Mesendoderm (in vitro differentiated cells): ENCODE data around the gene SULT1C2.

Source experiments
- DNase-seq: peaks from one replicate; pipeline ENCODE4 v3.0.0; 2013
- H2AK5ac ChIP-seq: 2 replicates; pipeline ENCODE4 v1.6.1; 2013; ENCODE audit warnings: low read length, inconsistent platforms
- H2BK120ac ChIP-seq: 2 replicates; pipeline ENCODE4 v1.6.1; 2013; ENCODE audit warnings: low read depth, mild to moderate bottlenecking, low read length, moderate library complexity, mixed read lengths
- H2BK15ac ChIP-seq: replicated peaks from 2 replicates; pipeline ENCODE4 v1.6.1; 2013; ENCODE audit warnings: low read depth, mild to moderate bottlenecking, moderate library complexity
- H2BK5ac ChIP-seq: 2 replicates; pipeline ENCODE4 v1.6.1; 2013; ENCODE audit warnings: low read length, inconsistent platforms
- H3K18ac ChIP-seq: 2 replicates; pipeline ENCODE4 v1.6.1; 2013; ENCODE audit warnings: mild to moderate bottlenecking, low read length, mixed read lengths
- H3K23ac ChIP-seq: one replicate; pipeline ENCODE4 v1.6.1; 2013; ENCODE audit warnings: low read length
- H3K27ac ChIP-seq: 2 replicates; pipeline ENCODE4 v1.5.1; 2013; ENCODE audit warnings: low read depth, mild to moderate bottlenecking, inconsistent platforms, low read length, moderate library complexity
- H3K27me3 ChIP-seq: 2 replicates; pipeline ENCODE4 v1.6.1; 2013; ENCODE audit warnings: low read length, control low read depth, mild to moderate bottlenecking, inconsistent platforms; ENCODE audit not compliant: insufficient read depth, poor library complexity
- H3K36me3 ChIP-seq: 2 replicates; pipeline ENCODE4 v1.6.1; 2013; ENCODE audit warnings: low read length, inconsistent platforms; ENCODE audit not compliant: control insufficient read depth, insufficient read depth
- H3K4ac ChIP-seq: one replicate; pipeline ENCODE4 v1.6.1; 2013; ENCODE audit warnings: low read depth, mild to moderate bottlenecking, low read length, moderate library complexity
- H3K4me1 ChIP-seq: 2 replicates; pipeline ENCODE4 v1.6.1; 2013; ENCODE audit warnings: low read depth, low read length, inconsistent platforms; ENCODE audit not compliant: control insufficient read depth
- H3K4me2 ChIP-seq: 2 replicates; pipeline ENCODE4 v1.6.1; 2013; ENCODE audit warnings: low read length
- H3K4me3 ChIP-seq: 2 replicates; pipeline ENCODE4 v1.5.1; 2013; ENCODE audit warnings: mild to moderate bottlenecking, low read length
- H3K56ac ChIP-seq: one replicate; pipeline ENCODE4 v1.6.1; 2013; ENCODE audit warnings: low read length
- H3K79me1 ChIP-seq: 2 replicates; pipeline ENCODE4 v1.6.1; 2013; ENCODE audit warnings: low read length, inconsistent platforms
- H3K79me2 ChIP-seq: 2 replicates; pipeline ENCODE4 v1.6.1; 2013; ENCODE audit warnings: mild to moderate bottlenecking, low read length; ENCODE audit not compliant: control insufficient read depth, insufficient read depth
- H3K9ac ChIP-seq: 2 replicates; pipeline ENCODE4 v1.6.1; 2013; ENCODE audit warnings: low read length, inconsistent platforms
- H4K5ac ChIP-seq: one replicate; pipeline ENCODE4 v1.6.1; 2013; ENCODE audit warnings: low read length
- H4K8ac ChIP-seq: one replicate; pipeline ENCODE4 v1.6.1; 2013; ENCODE audit warnings: low read depth, mild to moderate bottlenecking, control low read depth, low read length, moderate library complexity
- WGBS: extraction: QIAGEN DNeasy Blood & Tissue Kit; methylation state at CpG from one replicate; pipeline ENCODE4 v1.1.7; 2013; ENCODE audit warnings: low lambda C conversion rate, missing lambda C conversion rate; ENCODE audit not compliant: insufficient coverage; ENCODE audit errors: extremely low coverage; 5-methylcytosine and 5-hydroxymethylcytosine counted together

The SULT1C2 gene

DNA sequence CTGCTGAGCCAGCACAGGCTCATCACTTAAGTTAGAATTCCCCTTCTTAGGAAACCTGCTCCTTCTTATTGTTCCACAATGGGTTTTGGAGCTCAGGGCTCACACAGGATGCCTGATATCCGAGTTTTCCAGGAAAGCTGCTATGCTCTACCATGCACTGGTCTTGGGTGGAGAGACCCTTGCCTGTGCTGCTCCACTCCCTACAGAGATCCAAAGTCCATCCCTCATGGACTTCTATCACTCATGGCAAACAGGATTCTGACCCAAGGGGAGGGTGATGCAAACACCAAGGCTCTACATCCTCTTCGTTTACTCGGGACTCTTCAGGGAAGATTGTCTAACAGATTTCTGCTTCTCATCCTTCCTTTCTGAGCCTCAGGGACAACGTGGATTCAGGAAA, 5.2 kb downstream of the SULT1C2 start:
- Histone ChIP-seq H3K79me1 (no peaks in the 10 kb centered on the region), H2AK5ac (no peak overlapping the region), H2BK120ac (no peak overlapping the region), H3K9ac (no peak overlapping the region), H3K4me1 (peaks cover 2% of the 10 kb centered on the region), H2BK15ac (no peak overlapping the region), H3K27me3 (no peaks in the 10 kb centered on the region), H2BK5ac (no peak overlapping the region), H3K4me2 (no peak overlapping the region), H3K36me3 (no peaks in the 10 kb centered on the region), H3K56ac (no peak overlapping the region), H4K8ac (no peak overlapping the region), H3K79me2 (no peaks in the 10 kb centered on the region), H3K18ac (no peak overlapping the region), H3K4ac (no peak overlapping the region), H3K27ac (no peak overlapping the region), H4K5ac (no peak overlapping the region), H3K23ac (no peak overlapping the region), H3K4me3 (no peak overlapping the region)
- no CpG with 5 or more reads among the region's 4 CpGs for WGBS
- DNase-seq: no peak

GRCh38 chr2:108297436-108298141, 8.9 kb downstream of the SULT1C2 start:
- Histone ChIP-seq H2BK15ac (no peak overlapping the region), H3K79me1 (no peaks in the 10 kb centered on the region), H4K5ac (no peak overlapping the region), H3K79me2 (no peaks in the 10 kb centered on the region), H3K4ac (no peak overlapping the region), H2BK5ac (no peak overlapping the region), H2BK120ac (no peak overlapping the region), H3K56ac (no peak overlapping the region), H3K18ac (no peak overlapping the region), H3K27ac (no peak overlapping the region), H3K9ac (no peak overlapping the region), H3K4me3 (no peak overlapping the region), H3K4me2 (no peak overlapping the region), H4K8ac (no peak overlapping the region), H3K36me3 (no peaks in the 10 kb centered on the region), H2AK5ac (no peak overlapping the region), H3K23ac (no peak overlapping the region), H3K4me1 (no peaks in the 10 kb centered on the region), H3K27me3 (no peaks in the 10 kb centered on the region)
- DNase-seq: no peak
- WGBS: no CpG with 5 or more reads among the region's 9 CpGs

DNA sequence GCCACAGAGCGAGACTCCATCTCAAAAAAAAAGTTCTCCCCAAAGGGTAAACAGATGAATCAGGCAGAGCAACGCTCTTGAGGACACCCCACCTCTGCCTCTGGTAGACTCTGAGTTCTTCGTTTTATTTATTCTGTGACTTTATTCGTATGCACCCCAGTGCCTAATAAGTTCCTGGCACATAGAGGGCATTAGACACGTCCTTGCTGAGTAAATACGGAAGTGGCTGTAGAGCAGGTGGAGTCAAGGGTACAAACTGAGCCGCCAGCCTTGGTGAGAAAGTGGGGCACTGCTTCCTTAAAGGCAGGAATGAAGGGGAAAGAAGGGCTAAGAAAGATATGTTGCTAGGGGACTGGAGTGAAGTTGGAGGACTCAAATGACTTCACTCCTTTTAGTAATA, 12.9 kb downstream of the SULT1C2 start:
- H3K27me3 ChIP-seq: no peaks in the 10 kb centered on the region

DNA sequence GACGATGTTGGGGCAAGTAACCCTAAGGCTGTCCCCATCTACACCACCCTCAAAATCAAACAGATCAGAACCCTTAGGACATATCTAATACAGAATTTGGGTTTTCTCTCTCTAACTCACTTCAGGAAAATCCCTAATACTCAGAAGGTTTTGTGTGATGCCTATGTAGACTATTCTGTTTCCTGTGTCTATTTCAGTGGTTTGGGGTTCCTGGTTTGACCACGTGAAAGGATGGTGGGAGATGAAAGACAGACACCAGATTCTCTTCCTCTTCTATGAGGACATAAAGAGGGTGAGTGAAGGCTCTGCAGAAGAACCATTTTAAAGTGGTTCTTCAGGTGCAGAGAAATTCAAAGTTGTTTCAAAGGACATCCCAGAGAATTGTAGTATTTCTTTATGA, 16.3 kb downstream of the SULT1C2 start:
- H3K79me2 ChIP-seq: no peaks in the 10 kb centered on the region
- H3K4me3 ChIP-seq: no peak overlapping the region
- WGBS: no CpG with 5 or more reads among the region's 2 CpGs
- no peak overlapping the region for H4K8ac ChIP-seq
- H3K23ac ChIP-seq: no peak overlapping the region
- no peaks in the 10 kb centered on the region for H3K4me1 ChIP-seq
- H3K79me1 ChIP-seq: no peaks in the 10 kb centered on the region
- no peak overlapping the region for H3K4ac ChIP-seq
- no peak overlapping the region for H2BK5ac ChIP-seq
- no peaks in the 10 kb centered on the region for H3K36me3 ChIP-seq
- H3K27ac ChIP-seq: no peak overlapping the region
- no peak overlapping the region for H3K56ac ChIP-seq
- H3K9ac ChIP-seq: no peak overlapping the region
- H3K4me2 ChIP-seq: no peak overlapping the region
- H3K27me3 ChIP-seq: no peaks in the 10 kb centered on the region
- no peak for DNase-seq
- H2AK5ac ChIP-seq: no peak overlapping the region
- no peak overlapping the region for H4K5ac ChIP-seq
- H2BK120ac ChIP-seq: no peak overlapping the region
- H3K18ac ChIP-seq: no peak overlapping the region
- H2BK15ac ChIP-seq: no peak overlapping the region

More for the DNA sequence above, 12.9 kb downstream of the SULT1C2 start:
- Histone ChIP-seq H2BK5ac (no peak overlapping the region), H3K79me2 (no peaks in the 10 kb centered on the region), H3K79me1 (no peaks in the 10 kb centered on the region), H3K4me1 (no peaks in the 10 kb centered on the region), H3K18ac (no peak overlapping the region), H2AK5ac (no peak overlapping the region), H4K5ac (no peak overlapping the region), H3K4ac (no peak overlapping the region), H3K56ac (no peak overlapping the region), H3K4me3 (no peak overlapping the region), H4K8ac (no peak overlapping the region), H3K9ac (no peak overlapping the region), H3K4me2 (no peak overlapping the region), H3K23ac (no peak overlapping the region), H3K36me3 (no peaks in the 10 kb centered on the region), H2BK15ac (no peak overlapping the region), H2BK120ac (no peak overlapping the region), H3K27ac (no peak overlapping the region)
- WGBS: no CpG with 5 or more reads among the region's 7 CpGs
- DNase-seq: no peak

GRCh38 chr2:108305901-108306300, 17.2 kb downstream of the SULT1C2 start:
- Histone ChIP-seq H3K4me2 (no peak overlapping the region), H3K4ac (no peak overlapping the region), H2BK120ac (no peak overlapping the region), H3K27me3 (no peaks in the 10 kb centered on the region), H4K8ac (no peak overlapping the region), H2BK15ac (no peak overlapping the region), H3K23ac (no peak overlapping the region), H3K56ac (no peak overlapping the region), H3K4me3 (no peak overlapping the region), H3K79me2 (no peaks in the 10 kb centered on the region), H3K9ac (no peak overlapping the region), H3K4me1 (no peaks in the 10 kb centered on the region), H2AK5ac (no peak overlapping the region), H3K27ac (no peak overlapping the region), H3K18ac (no peak overlapping the region), H2BK5ac (no peak overlapping the region), H4K5ac (no peak overlapping the region), H3K79me1 (no peaks in the 10 kb centered on the region), H3K36me3 (no peaks in the 10 kb centered on the region)
- DNase-seq: no peak
- WGBS: no CpG with 5 or more reads among the region's 2 CpGs

GRCh38 chr2:108309903-108310302, 21.2 kb downstream of the SULT1C2 start:
- Histone ChIP-seq H3K27ac (no peak overlapping the region), H3K36me3 (no peaks in the 10 kb centered on the region), H4K5ac (no peak overlapping the region), H3K79me2 (no peaks in the 10 kb centered on the region), H3K4me2 (no peak overlapping the region), H2BK15ac (no peak overlapping the region), H3K27me3 (no peaks in the 10 kb centered on the region), H3K4me1 (no peaks in the 10 kb centered on the region), H3K18ac (no peak overlapping the region), H4K8ac (no peak overlapping the region), H2AK5ac (no peak overlapping the region), H2BK120ac (no peak overlapping the region), H3K4ac (no peak overlapping the region), H2BK5ac (no peak overlapping the region), H3K23ac (no peak overlapping the region), H3K4me3 (no peak overlapping the region), H3K56ac (no peak overlapping the region), H3K9ac (no peak overlapping the region), H3K79me1 (no peaks in the 10 kb centered on the region)
- DNase-seq: no peak
